ENCODE measurements around the gene YIPF6. TPM values are rescaled to one million over a fixed set of nuclear protein-coding genes. Genes with fewer than 3 reads are reported as not detected.

Gene YIPF6
- total and polyA plus RNA-seq, 9 of the 15 experiments (the other 6 are each of a cell fraction or from before 2014, with no cell fraction given) = 7.7 to 44.2 (median 22.4) TPM

- no peak for TF ChIP-seq ZNF316 (IDR thresholded peaks at IDR 0.05)
- TF ChIP-seq, protein P1, sequence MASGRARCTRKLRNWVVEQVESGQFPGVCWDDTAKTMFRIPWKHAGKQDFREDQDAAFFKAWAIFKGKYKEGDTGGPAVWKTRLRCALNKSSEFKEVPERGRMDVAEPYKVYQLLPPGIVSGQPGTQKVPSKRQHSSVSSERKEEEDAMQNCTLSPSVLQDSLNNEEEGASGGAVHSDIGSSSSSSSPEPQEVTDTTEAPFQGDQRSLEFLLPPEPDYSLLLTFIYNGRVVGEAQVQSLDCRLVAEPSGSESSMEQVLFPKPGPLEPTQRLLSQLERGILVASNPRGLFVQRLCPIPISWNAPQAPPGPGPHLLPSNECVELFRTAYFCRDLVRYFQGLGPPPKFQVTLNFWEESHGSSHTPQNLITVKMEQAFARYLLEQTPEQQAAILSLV (tag; IDR thresholded peaks at IDR 0.05) = no peak
- no peak for TF ChIP-seq BMI1 (IDR thresholded peaks at IDR 0.05; ENCODE audit: low read length)
- TF ChIP-seq ZFP36 (IDR thresholded peaks at IDR 0.05; ENCODE audit: low read depth, low read length, partially characterized antibody) = peak; percentile 39
- no peak for TF ChIP-seq TAL1 (IDR thresholded peaks at IDR 0.05)
- TF ChIP-seq CREB3L1 (IDR thresholded peaks at IDR 0.05; ENCODE audit: borderline replicate concordance, low read depth) = no peak
- no peak for TF ChIP-seq ZNF583 (CRISPR knock-in tag; IDR thresholded peaks at IDR 0.05)
- no peak for TF ChIP-seq HDAC3 (IDR thresholded peaks at IDR 0.05; ENCODE audit: borderline replicate concordance, partially characterized antibody)
- no peak for TF ChIP-seq ZNF212 (CRISPR knock-in tag; IDR thresholded peaks at IDR 0.05)
- TF ChIP-seq FOSL1 (tag; conservative IDR thresholded peaks at IDR 0.05) = no peak
- TF ChIP-seq ZNF785 (CRISPR knock-in tag; IDR thresholded peaks at IDR 0.05) = no peak
- peak in 2 of 3 experiments; percentile 15 to 23; a peak in 1 of 6 replicates for TF ChIP-seq CTCF (IDR thresholded peaks at IDR 0.05 in 2 of 3, conservative IDR thresholded peaks at IDR 0.05 in 1 of 3; ENCODE audit: insufficient read depth in 2 of 3, low read depth in 1 of 3, low read length in 3 of 3)
- TF ChIP-seq CC2D1A (IDR thresholded peaks at IDR 0.05) = no peak
- no peak for TF ChIP-seq ZNF408 (CRISPR knock-in tag; IDR thresholded peaks at IDR 0.05; ENCODE audit: low read depth)
- peak; percentile 6 to 80 (median 12) for TF ChIP-seq YY1 (IDR thresholded peaks at IDR 0.05; ENCODE audit: borderline replicate concordance in 1 of 3, control insufficient read depth in 1 of 3, extremely low read depth in 1 of 3, insufficient read depth in 3 of 3, insufficient read length in 1 of 3, insufficient replicate concordance in 2 of 3, low read depth in 1 of 3, low read length in 2 of 3)
- no peak for TF ChIP-seq E2F3 (CRISPR knock-in tag; IDR thresholded peaks at IDR 0.05)
- TF ChIP-seq TRIM24 (IDR thresholded peaks at IDR 0.05) = no peak
- TF ChIP-seq PHF20 (IDR thresholded peaks at IDR 0.05; ENCODE audit: partially characterized antibody) = no peak
- TF ChIP-seq, protein P2, sequence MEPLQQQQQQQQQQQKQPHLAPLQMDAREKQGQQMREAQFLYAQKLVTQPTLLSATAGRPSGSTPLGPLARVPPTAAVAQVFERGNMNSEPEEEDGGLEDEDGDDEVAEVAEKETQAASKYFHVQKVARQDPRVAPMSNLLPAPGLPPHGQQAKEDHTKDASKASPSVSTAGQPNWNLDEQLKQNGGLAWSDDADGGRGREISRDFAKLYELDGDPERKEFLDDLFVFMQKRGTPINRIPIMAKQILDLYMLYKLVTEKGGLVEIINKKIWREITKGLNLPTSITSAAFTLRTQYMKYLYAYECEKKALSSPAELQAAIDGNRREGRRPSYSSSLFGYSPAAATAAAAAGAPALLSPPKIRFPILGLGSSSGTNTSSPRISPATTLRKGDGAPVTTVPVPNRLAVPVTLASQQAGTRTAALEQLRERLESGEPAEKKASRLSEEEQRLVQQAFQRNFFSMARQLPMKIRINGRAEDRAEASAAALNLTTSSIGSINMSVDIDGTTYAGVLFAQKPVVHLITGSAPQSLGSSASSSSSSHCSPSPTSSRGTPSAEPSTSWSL (CRISPR knock-in tag; IDR thresholded peaks at IDR 0.05; ENCODE audit: borderline replicate concordance) = no peak
- TF ChIP-seq HDAC1 (IDR thresholded peaks at IDR 0.05) = no peak
- TF ChIP-seq ZNF766 (CRISPR knock-in tag; conservative IDR thresholded peaks at IDR 0.05) = peak; percentile 75; the same call in 1 of the 2 replicates
- no peak for TF ChIP-seq FOXK1 (CRISPR knock-in tag; IDR thresholded peaks at IDR 0.05; ENCODE audit: borderline replicate concordance)
These were observed 775 bp upstream of the YIPF6 start (continued) for GRCh38 chrX:68498044-68498507.

Data from K562 (cell line).